ENCODE results near the gene SLC15A5. TPM values are rescaled to one million over a fixed set of nuclear protein-coding genes. Genes with fewer than 3 reads are reported as not detected.

SLC15A5 gene
- total RNA-seq: not detected in 2 replicates
- long read RNA-seq: 0 reads

GRCh38 chr12:16277585-16277984 lies at the start of gene SLC15A5:
TSS of gene SLC15A5 (minus strand) at chr12:16277685. CDS start at chr12:16277685, 0 bp downstream.
- Mint-ChIP-seq H3K4me1 (peaks cover 7% of the 10 kb centered on the region), H3K36me3 (ENCODE audit: low read depth) (no peaks in the 10 kb centered on the region), H3K27ac (ENCODE audit: unreplicated experiment) (no peak within 1 kb of the TSS), H3K9me3 (peaks cover 10% of the 10 kb centered on the region), H3K27me3 (ENCODE audit: low read depth) (no peaks in the 10 kb centered on the region), H3K4me3 (no peak within 1 kb of the TSS)
- no peak for TF ChIP-seq CTCF (conservative IDR thresholded peaks at IDR 0.05)
- DNase-seq (ENCODE audit: low read depth, low spot score): no peak

GRCh38 chr12:16325426-16325825 lies 47.9 kb upstream of the SLC15A5 start:
- H3K4me3 Mint-ChIP-seq: no peak overlapping the region
- no peak for DNase-seq (ENCODE audit: low read depth, low spot score)
- H3K4me1 Mint-ChIP-seq: peaks cover 5% of the 10 kb centered on the region
- peaks cover 3% of the 10 kb centered on the region for H3K36me3 Mint-ChIP-seq (ENCODE audit: low read depth)
- no peak overlapping the region for H3K27ac Mint-ChIP-seq (ENCODE audit: unreplicated experiment)
- no peaks in the 10 kb centered on the region for H3K27me3 Mint-ChIP-seq (ENCODE audit: low read depth)
- peaks cover 8% of the 10 kb centered on the region for H3K9me3 Mint-ChIP-seq
- TF ChIP-seq CTCF (conservative IDR thresholded peaks at IDR 0.05): no peak

- peaks cover 5% of the 10 kb centered on the region for H3K4me1 Mint-ChIP-seq
Measured at GRCh38 chr12:16324772-16325171, 47.3 kb upstream of the SLC15A5 start.

GRCh38 chr12:16324272-16324671 lies 46.8 kb upstream of the SLC15A5 start:
- peaks cover 3% of the 10 kb centered on the region for H3K36me3 Mint-ChIP-seq (ENCODE audit: low read depth)
- no peak for TF ChIP-seq CTCF (conservative IDR thresholded peaks at IDR 0.05)
- H3K27ac Mint-ChIP-seq (ENCODE audit: unreplicated experiment): no peak overlapping the region
- H3K27me3 Mint-ChIP-seq (ENCODE audit: low read depth): no peaks in the 10 kb centered on the region
- no peaks in the 10 kb centered on the region for H3K4me1 Mint-ChIP-seq
- DNase-seq (ENCODE audit: low read depth, low spot score): no peak
- H3K9me3 Mint-ChIP-seq: peaks cover 8% of the 10 kb centered on the region
- no peak overlapping the region for H3K4me3 Mint-ChIP-seq

More at GRCh38 chr12:16324772-16325171, 47.3 kb upstream of the SLC15A5 start:
- no peak for TF ChIP-seq CTCF (conservative IDR thresholded peaks at IDR 0.05)
- DNase-seq (ENCODE audit: low read depth, low spot score): no peak
- H3K36me3 Mint-ChIP-seq (ENCODE audit: low read depth): peaks cover 3% of the 10 kb centered on the region
- H3K9me3 Mint-ChIP-seq: peaks cover 8% of the 10 kb centered on the region
- H3K27ac Mint-ChIP-seq (ENCODE audit: unreplicated experiment): no peak overlapping the region
- H3K4me3 Mint-ChIP-seq: no peak overlapping the region
- H3K27me3 Mint-ChIP-seq (ENCODE audit: low read depth): no peaks in the 10 kb centered on the region

GRCh38 chr12:16323638-16324037 lies 46.2 kb upstream of the SLC15A5 start:
- Mint-ChIP-seq H3K4me1 (no peaks in the 10 kb centered on the region), H3K9me3 (peaks cover 8% of the 10 kb centered on the region), H3K27ac (ENCODE audit: unreplicated experiment) (no peak overlapping the region), H3K4me3 (no peak overlapping the region), H3K36me3 (ENCODE audit: low read depth) (peaks cover 3% of the 10 kb centered on the region), H3K27me3 (ENCODE audit: low read depth) (no peaks in the 10 kb centered on the region)
- no peak for TF ChIP-seq CTCF (conservative IDR thresholded peaks at IDR 0.05)
- no peak for DNase-seq (ENCODE audit: low read depth, low spot score)

- DNase-seq (ENCODE audit: low read depth, low spot score): no peak
- H3K36me3 Mint-ChIP-seq (ENCODE audit: low read depth): peaks cover 3% of the 10 kb centered on the region
- no peak for TF ChIP-seq CTCF (conservative IDR thresholded peaks at IDR 0.05)
- no peak overlapping the region for H3K4me3 Mint-ChIP-seq
- H3K9me3 Mint-ChIP-seq: peaks cover 3% of the 10 kb centered on the region
- H3K4me1 Mint-ChIP-seq: no peaks in the 10 kb centered on the region
- no peaks in the 10 kb centered on the region for H3K27me3 Mint-ChIP-seq (ENCODE audit: low read depth)
- no peak overlapping the region for H3K27ac Mint-ChIP-seq (ENCODE audit: unreplicated experiment)
Measured at GRCh38 chr12:16323010-16323409, 45.5 kb upstream of the SLC15A5 start.
